HG03342 (cell line): ENCODE data around the gene HMGN4.
"Not testable (repeated sequence)": the region's sequence is repeated elsewhere in the genome, so short reads cannot be mapped to it uniquely, and the experiment has no call there.

Experiments
- ATAC-seq: cut with Tn5 transposase; IDR thresholded peaks from one replicate; pipeline ENCODE4 v1.9.1; 2021; ENCODE audit warnings: mild to moderate bottlenecking, moderate library complexity; ENCODE audit not compliant: unreplicated experiment

The HMGN4 gene

DNA sequence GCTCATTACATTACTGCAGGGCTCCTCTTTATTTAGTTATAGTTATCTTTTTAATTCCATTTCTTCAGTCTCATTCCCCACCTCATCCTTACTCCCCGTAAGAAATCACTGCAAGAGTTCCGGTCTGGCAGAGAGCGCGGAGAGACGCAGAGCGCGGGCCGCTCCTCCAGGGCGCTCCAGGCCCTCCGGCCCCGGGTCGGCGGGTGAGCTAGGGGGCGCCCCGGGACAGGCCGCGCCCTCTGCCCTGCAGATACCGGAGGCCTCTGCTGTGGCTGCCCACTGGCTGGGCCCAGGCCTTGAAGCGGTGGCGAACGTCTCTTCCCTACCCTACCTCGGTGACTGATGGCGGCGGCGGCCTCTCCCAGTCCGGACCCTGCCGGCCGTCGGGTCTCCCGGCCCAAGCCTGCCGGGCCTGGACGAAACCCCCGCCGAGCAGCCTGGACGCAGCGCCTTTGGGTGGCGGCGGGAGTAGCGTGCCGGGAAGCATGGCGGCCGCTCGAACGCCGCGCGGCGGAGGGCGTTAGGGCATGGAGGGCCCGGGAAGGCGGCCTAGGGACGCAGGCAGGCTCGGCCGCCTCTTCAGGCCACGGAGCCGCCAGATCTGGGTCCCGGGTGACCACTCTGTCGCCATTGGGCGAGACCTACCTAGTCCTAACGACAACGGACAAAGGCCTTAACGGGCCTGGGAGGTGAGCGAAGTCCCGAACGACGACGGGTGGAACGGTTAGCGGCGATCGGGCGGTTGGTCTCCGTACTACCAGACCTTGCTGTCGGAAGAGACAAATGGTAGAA lies 16.4 kb upstream of the HMGN4 start:
- ATAC-seq, result peak; percentile 68

DNA sequence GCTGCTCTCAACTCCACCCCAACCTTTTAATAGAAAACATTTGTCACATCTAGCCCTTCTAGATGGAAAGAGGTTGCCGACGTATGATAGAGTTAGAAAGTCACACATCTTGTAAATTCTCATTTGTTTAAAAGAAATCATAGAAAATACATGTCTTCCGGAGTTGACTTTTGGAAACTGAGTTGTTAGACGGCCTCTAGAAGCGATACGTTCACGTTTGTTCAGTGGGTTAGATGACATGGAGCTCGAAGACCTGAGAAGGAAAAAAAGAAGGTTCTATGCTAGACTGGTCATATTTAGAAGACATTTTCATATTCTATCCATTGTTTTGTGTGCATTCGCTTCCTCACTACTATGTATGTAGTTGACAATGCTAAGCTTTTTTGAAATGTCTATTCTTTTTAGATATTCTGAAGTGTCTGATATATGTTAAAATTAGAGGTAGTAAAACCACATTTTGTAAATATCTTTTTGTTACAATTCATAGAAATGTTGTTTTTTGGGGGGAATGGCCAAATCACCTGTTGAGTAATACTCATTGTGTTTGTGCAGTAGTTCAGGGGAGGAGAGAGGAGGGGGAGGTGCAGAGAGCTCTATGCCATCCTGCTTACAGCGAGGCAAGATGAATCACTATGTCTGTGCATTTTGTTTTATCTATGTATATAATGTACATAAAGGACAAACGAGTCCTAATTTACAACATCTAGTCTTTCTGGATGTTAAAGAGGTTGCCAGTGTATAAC lies 15.5 kb upstream of the HMGN4 start:
- ATAC-seq, result not testable (repeated sequence)

DNA sequence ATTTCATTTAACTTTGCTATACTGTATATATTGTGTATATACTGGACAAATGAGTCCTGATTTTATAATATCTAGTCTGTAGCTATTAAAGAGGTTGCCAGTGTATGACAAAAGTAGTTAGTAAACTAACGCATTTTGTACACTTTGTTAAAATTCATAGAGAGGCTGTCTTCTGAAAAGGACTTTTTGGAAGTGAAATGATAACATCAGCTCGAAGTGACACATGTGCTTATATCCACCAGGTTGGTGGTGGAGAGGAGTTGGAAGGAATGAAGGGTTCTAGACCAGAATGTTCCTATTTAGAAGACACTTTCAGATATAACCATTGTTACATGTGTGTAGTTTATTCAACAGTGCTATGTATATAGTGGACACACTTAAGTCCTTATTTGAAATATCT lies 13.9 kb upstream of the HMGN4 start:
- not testable (repeated sequence) for ATAC-seq

DNA sequence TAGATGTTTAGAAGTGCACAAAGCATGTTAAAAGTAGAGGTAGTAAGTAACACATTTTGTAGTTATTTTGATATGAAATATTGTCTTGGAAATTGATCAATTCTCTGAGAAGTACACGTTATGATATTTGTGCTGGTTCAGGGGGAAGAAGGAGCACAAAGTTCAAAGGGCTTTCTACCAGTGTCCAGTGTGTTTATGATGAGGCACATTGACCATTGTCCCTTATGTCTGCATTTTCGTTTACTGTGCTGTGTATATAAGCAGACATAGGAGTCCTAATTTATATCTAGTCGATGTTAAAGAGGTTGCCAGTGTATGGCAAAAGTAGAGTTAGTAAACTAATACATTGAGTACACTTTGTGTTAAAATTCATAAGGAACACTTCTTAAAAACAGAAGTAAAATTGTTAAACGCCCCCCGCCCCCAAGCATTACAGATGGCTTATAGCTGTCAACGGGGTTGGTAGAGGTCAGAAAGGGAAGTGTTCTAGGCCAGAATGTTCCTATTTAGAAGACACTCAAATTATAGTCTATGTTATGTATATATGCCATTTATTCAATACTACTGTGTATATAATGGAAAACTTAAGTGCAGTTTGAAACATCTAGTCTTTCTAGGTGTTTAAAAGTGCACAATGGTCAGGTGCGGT lies 13.3 kb upstream of the HMGN4 start:
- ATAC-seq, result no peak

DNA sequence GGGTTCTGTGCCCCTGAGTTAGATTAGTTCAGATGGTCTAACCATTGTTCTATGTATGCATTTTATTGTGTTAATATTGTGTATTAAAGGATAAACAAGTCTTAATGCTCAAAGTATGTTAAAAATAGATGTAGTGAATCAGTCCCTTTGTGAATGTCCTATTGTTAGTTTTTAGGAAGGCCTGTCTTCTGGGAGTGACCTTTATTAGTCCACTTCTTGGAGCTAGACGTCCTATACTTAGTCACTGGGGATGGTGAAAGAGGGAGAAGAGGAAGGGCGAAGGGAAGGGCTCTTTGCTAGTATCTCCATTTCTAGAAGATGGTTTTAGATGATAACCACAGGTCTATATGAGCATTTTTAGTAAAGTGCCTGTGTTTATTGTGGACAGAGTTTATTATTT lies 12.3 kb upstream of the HMGN4 start:
- ATAC-seq, result no peak

DNA sequence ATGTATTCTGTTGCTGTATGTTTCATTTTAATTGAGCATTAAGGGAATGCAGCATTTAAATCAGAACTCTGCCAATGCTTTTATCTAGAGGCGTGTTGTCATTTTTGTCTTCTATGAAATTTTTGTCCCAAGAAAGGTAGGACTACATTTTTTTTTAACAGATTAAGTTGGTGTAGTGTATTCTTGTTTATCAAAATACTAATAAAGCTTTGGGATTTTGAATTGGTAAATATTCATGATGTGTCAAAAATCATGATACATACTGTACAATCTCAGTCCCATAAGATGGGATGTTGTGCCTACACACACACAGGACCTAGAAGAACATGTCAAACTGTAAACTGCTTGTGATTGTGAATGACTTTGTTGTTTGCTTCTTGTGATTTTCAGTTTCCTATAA lies 11.2 kb upstream of the HMGN4 start:
- ATAC-seq, result no peak

DNA sequence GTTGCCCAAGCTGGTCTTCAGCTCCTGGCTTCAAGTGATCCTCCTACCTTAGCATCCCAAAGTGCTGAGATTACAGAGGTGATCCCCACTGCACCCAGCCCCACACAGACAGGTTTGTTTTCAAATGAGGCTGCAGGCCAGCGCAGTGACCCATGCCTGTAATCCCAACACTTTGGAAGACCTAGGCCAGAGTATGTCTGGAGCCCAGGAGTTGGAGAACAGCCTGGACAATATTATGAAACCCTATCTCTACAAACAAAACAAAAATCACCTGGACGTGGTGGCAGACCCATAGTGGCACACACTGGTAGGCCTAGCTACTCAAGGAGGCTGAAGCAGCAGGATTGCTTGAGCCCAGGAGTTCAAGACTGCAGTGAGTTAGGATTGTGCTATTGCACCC lies 8.0 kb upstream of the HMGN4 start:
- no peak for ATAC-seq

DNA sequence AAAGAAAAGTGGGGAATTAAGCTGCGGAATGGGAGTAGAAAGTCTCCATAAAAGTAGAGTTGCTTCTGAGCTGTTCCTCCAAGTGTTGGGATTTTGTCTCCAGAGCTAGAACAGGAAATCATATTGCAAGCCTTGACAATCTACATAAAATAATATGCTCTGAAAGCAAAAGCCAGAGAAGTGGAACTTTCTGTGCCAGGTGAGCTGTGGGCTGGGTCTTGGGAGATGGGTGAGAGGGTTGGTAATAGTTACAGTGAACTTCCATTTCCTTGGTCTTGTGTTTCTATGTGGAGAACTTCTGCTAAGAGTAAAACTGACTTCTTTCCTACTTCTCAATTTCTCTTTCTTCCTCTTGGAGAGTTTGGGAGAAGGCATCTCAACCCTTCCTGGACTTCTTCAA lies 6.3 kb upstream of the HMGN4 start:
- ATAC-seq, result no peak

DNA sequence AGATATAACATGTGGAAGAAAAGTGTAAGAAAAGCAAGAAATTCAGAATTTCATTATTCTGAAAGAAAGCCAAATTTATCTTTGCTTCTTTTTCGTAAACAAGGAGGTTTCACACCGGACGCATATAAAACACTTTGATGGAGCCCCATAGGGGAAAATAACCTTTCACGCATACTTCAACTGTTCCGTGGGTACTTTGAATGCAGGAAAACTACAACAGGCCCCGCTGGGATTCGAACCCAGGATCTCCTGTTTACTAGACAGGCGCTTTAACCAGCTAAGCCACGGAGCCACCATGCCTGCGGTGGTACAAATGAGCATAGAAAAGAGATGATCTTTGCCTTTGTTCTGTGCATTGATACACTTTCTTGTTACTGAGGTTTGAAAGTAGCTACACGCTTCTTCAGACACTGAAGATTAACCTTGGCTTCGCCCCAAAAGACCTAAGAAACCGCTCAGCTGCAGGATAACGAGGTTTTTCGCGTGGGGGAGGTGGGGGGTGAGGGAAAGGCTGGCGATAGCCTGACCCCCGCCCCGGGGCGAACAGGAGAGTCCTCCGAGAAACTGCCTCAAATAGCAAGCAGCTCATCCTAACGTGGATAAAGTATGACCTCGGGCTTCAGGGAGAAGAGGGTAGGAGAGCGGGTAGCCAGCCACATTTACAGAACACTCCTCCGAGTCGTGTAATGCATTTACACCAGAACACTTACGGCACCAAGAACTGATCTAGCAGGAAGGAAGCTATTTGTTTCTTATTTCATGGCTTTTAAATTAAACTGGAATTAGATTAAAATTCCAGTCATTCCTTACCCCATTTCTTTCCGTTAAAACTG lies 5.3 kb upstream of the HMGN4 start:
- ATAC-seq, result peak; percentile 37

DNA sequence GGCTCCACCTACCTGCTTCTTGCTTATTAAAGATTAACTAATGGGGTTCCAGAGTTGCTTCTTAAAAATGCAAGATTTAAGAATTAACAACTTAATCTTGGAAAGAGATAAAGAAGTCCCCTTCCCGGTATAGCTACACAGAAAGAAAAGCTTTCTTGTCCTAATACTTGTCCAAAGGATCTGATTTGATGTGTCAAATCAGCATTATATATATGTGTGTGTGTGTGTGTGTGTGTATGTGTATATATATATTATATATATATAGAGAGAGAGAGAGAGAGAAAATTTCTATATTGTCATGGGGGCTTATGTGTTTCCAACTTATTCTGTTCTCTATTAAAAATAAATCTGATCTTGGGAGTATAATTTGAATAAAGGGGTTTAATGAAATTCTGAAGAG lies 4.6 kb upstream of the HMGN4 start:
- no peak for ATAC-seq

DNA sequence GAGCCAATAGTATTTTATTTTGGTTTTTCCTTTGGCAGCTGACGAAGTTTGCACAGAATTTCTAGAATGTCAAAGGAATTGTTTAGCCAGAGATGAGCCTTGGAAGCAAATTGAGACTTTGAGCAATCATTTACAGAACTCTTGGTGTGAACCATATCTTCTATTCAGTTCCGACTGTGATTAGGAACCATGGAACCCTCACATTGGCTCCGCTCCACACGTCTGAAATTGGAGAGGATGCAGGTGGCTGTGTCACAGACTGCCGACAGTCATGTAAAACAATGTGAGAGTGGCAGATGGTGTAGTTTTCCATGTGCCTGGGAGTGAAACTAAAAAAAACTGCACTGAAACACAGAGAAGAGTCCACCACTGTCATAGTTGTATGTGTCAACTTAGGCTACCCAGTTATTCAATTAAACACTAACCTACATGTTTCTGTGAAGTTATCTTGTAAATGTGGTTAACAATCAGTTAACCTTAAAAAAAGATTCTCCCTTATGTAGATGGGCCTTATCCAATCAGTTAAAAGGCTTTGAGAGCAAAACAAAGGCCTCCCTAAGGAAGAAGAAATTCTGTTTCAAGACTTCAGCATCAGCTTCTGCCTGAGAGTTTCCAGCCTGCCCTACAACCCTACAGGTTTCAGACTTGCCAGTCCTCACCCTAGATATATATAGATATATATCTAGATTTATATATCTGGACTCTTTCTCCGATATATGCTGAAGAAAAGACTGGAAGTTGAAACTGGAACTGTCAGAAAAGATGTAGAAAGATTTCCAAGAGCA lies 3.3 kb upstream of the HMGN4 start:
- ATAC-seq, result no peak

DNA sequence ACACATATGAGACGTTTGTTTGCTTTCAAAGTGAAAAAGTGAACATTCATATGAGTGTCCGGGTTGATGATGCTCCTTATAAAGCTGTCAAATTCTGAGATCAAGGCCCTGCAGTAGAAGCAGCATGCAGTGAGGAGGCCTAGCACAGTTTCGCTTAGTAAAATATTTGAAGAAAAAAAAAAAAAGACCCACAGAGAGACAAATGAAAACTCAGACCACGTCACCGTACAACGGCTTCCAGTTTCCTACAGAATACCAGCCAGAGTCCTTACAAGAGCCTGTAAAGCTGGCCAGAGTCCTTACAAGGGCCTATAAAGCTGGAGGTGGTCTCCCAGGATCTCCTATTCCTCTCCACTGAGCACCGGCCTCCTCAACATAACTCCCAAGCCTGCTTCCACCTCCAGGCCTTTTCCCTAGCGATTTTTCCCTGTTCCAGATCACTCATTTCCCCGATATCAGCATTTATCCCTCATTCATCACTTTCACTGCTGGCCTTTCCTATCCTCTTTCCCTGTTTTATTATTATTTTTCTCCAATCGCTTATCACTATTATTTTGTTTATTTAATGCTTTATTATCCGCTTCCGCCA lies 1.5 kb upstream of the HMGN4 start:
- no peak for ATAC-seq

DNA sequence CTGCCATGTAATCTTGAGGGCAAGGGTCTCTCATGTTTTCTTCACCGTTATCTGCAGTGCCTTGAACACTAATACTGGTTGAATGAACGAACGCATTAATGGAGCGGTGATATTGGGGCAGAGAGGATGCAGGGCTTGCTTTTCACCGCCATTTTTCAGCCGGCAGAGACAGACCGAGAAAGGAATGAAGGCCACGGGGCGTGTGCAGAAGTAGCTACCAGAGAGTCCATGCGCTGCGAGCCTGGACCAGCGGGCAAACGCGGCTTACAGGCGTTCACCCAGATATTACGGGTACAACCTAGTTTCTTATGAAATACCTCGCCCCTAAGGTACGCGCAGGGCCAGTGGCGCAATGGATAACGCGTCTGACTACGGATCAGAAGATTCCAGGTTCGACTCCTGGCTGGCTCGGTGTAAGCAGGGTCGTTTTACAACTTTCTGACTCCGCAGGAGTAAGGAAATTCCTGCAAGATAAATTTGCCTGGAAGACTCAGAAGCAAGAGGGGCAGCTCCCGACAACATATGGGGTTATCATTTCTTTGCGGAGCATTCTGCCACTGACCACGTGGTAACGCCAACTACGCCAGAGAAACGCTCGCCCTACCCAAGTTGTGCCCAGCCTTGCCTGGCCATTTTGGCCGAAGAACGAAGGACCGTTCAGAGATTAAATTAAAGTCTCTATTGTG lies 863 bp upstream of the HMGN4 start:
- peak; percentile 41 for ATAC-seq

DNA sequence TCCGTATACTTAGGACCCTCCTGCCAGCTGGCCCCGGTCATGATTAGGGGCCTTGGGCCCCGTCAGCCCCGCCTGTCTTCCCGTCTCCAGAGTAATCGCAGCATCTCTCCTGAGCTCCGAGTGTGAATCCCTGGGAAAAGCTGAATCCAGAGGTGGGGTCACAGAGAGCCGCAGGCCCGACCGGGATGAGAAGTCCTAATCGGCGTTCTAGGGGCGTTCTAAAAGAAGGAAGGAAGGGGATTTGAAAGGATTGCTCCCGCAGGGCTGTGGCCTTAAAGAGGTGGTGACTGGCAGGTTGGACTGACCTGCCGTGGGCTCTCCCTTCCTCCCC lies 371 bp downstream of the HMGN4 start:
- no peak for ATAC-seq

DNA sequence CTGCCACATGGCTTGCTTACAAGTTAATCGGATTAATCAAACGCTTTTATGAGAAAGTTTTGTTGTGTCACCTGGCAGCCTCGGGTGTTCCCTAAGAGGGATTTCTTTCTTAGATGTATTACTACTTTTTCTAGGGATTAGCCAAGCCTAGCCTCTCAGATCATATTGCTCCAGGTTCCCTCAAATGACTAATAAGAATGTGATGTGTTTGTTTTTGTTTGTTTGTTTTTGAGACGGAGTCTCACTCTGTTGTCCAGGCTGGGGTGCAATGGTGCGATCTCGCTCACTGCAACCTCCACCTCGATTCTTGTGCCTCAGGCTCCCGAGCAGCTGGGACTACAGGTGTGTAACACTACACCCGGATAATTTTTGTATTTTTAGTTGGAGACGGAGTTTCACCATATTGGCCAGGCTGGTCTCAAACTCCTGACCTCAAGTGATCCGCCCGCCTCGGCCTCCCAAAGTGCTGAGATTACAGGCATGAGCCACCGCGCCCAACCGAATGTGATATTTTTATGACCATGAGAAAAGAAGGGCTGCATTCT lies 977 bp downstream of the HMGN4 start:
- ATAC-seq, result no peak

DNA sequence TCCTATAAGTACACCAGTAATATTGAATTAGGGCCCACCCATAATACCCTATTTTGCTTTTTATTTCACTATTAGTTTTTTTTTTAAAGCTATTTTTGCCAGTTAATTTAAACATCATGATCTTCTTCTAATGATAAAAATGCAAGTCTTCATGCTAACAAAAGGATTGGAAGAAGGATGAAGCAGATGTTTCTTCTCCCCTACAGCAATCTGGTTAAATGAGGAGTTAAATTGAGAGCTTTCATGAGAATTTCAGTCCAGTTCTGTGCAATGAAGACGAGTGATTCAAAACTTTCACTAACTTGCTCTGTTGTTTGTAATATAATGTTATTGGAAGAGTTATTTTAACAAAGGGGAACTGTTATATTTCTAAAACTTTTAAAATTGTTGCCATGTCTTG lies 3.4 kb downstream of the HMGN4 start:
- no peak for ATAC-seq

DNA sequence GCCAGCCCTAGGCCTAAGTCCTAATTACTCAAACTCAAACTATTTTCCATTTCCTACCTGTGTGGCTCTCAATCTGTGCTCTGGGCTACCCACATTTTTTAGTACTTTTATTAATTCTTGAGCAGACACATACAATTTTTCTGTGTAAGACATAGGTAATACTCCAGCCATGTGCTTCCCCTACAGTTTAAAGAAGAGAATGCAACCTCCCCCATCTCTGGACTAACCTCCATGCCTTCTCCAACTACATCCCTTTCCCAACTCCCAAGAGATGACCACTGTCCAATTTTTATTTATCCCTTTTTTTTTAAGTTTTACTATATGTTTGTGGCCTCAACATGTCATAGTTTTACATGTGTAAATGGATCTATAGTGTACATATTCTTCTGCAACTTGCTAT lies 5.8 kb downstream of the HMGN4 start:
- no peak for ATAC-seq

DNA sequence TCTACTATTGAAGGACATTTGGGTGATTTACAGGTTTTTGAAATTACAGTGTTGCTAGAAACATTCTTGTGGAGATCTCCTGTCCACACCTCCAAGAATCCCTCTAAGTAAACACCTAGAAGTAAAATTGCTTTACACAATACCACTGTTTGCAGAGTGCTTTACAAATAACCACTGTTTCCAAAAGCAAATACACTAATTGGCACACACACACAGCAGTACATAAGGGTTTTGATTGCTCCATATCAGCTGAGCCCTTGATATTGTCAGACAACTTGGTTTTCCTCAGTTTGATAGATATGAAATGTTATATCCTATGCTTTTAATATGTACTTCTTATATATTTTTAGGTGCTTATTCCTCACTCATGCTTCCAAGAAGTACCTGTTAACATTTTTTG lies 6.3 kb downstream of the HMGN4 start:
- no peak for ATAC-seq

DNA sequence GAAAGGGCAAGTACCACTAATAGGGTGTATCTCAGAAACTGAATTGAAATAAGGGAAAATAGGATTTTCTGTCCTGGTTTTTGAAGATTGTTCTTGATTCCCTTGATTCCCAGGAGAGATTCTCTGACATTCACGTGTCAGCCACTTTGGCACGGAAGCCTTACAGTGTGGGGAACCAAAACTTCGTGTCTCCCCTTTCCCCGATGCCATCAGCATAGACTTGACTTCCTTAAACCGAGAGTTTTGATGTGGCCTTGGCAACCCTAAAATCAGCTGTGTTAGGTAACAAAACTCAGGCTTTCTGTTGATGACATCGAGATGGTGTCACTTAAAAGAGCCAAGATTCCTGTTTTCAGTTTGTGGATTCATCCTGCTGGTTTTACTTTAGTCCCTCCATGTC lies 7.5 kb downstream of the HMGN4 start:
- no peak for ATAC-seq
